Measurements from ENCODE around the gene SEMA5B. TPM values are rescaled to one million over a fixed set of nuclear protein-coding genes. Genes with fewer than 3 reads are reported as not detected.

SEMA5B gene
- polyA plus RNA-seq, 3 donors from 2014 or later, result not detected

- Mint-ChIP-seq H3K36me3 (no peaks in the 10 kb centered on the region), H3K9me3 (no peaks in the 10 kb centered on the region), H3K27ac (no peak overlapping the region), H3K4me3 (no peak overlapping the region), H3K4me1 (no peaks in the 10 kb centered on the region), H3K27me3 (ENCODE audit: low read depth in 3 of 3) (peaks cover 0 to 6% (median 4%) of the 10 kb centered on the region in 3 donors)
- DNase-seq, result no peak
These were observed 23.1 kb upstream of the SEMA5B start for GRCh38 chr3:123050666-123051065.

GRCh38 chr3:123048480-123049237 lies 21.1 kb upstream of the SEMA5B start:
- H3K36me3 Mint-ChIP-seq, result no peaks in the 10 kb centered on the region
- no peaks in the 10 kb centered on the region for H3K4me1 Mint-ChIP-seq
- H3K9me3 Mint-ChIP-seq, result no peaks in the 10 kb centered on the region
- H3K27ac Mint-ChIP-seq, result no peak overlapping the region
- DNase-seq, result no peak
- no peak overlapping the region for H3K4me3 Mint-ChIP-seq
- peaks cover 0 to 3% (median 2%) of the 10 kb centered on the region in 3 donors for H3K27me3 Mint-ChIP-seq (ENCODE audit: low read depth in 3 of 3)

- no peaks in the 10 kb centered on the region for H3K36me3 Mint-ChIP-seq
These were observed 19.4 kb upstream of the SEMA5B start for GRCh38 chr3:123047062-123047319.

GRCh38 chr3:123046262-123047061 lies 18.9 kb upstream of the SEMA5B start:
- Mint-ChIP-seq H3K4me1 (no peaks in the 10 kb centered on the region), H3K4me3 (no peak overlapping the region), H3K27ac (no peak overlapping the region), H3K36me3 (no peaks in the 10 kb centered on the region), H3K9me3 (no peaks in the 10 kb centered on the region), H3K27me3 (ENCODE audit: low read depth in 3 of 3) (peaks cover 2 to 9% (median 5%) of the 10 kb centered on the region in 3 donors)
- DNase-seq, result no peak

More at GRCh38 chr3:123047062-123047319, 19.4 kb upstream of the SEMA5B start:
- Mint-ChIP-seq H3K4me1 (no peaks in the 10 kb centered on the region), H3K27me3 (ENCODE audit: low read depth in 3 of 3) (peaks cover 1 to 9% (median 2%) of the 10 kb centered on the region in 3 donors), H3K4me3 (no peak overlapping the region), H3K27ac (no peak overlapping the region), H3K9me3 (no peaks in the 10 kb centered on the region)
- no peak for DNase-seq

- Mint-ChIP-seq H3K4me3 (no peak overlapping the region), H3K4me1 (no peaks in the 10 kb centered on the region), H3K27me3 (ENCODE audit: low read depth in 3 of 3) (peaks cover 4 to 12% (median 5%) of the 10 kb centered on the region in 3 donors), H3K9me3 (no peaks in the 10 kb centered on the region), H3K27ac (no peak overlapping the region), H3K36me3 (no peaks in the 10 kb centered on the region)
- no peak for DNase-seq
These were observed 17.6 kb upstream of the SEMA5B start for GRCh38 chr3:123044981-123045763.

- no peak for DNase-seq
These were observed 14.8 kb upstream of the SEMA5B start for GRCh38 chr3:123042413-123042812.

GRCh38 chr3:123039178-123039577 lies 11.6 kb upstream of the SEMA5B start:
- Mint-ChIP-seq H3K4me1 (no peaks in the 10 kb centered on the region), H3K4me3 (no peak overlapping the region), H3K27ac (no peak overlapping the region), H3K27me3 (ENCODE audit: low read depth in 3 of 3) (peaks cover 7 to 22% (median 8%) of the 10 kb centered on the region in 3 donors), H3K36me3 (no peaks in the 10 kb centered on the region), H3K9me3 (no peaks in the 10 kb centered on the region)
- DNase-seq, result no peak

More at GRCh38 chr3:123042413-123042812, 14.8 kb upstream of the SEMA5B start:
- Mint-ChIP-seq H3K36me3 (no peaks in the 10 kb centered on the region), H3K27ac (no peak overlapping the region), H3K27me3 (ENCODE audit: low read depth in 3 of 3) (peaks cover 8 to 14% (median 8%) of the 10 kb centered on the region in 3 donors), H3K4me1 (no peaks in the 10 kb centered on the region), H3K9me3 (no peaks in the 10 kb centered on the region), H3K4me3 (no peak overlapping the region)

- Mint-ChIP-seq H3K27me3 (ENCODE audit: low read depth in 3 of 3) (peaks cover 7 to 20% (median 8%) of the 10 kb centered on the region in 3 donors), H3K4me1 (no peaks in the 10 kb centered on the region), H3K9me3 (no peaks in the 10 kb centered on the region), H3K27ac (no peak overlapping the region), H3K4me3 (no peak overlapping the region), H3K36me3 (no peaks in the 10 kb centered on the region)
- DNase-seq, result no peak
These were observed 11.2 kb upstream of the SEMA5B start for GRCh38 chr3:123038751-123039150.

GRCh38 chr3:123037015-123037375 lies 9.4 kb upstream of the SEMA5B start:
- DNase-seq, result no peak
- no peak overlapping the region for H3K27ac Mint-ChIP-seq
- no peaks in the 10 kb centered on the region for H3K9me3 Mint-ChIP-seq
- H3K4me3 Mint-ChIP-seq, result no peak overlapping the region
- no peaks in the 10 kb centered on the region for H3K36me3 Mint-ChIP-seq
- H3K27me3 Mint-ChIP-seq (ENCODE audit: low read depth in 3 of 3), result peaks cover 6 to 14% (median 7%) of the 10 kb centered on the region in 3 donors
- H3K4me1 Mint-ChIP-seq, result no peaks in the 10 kb centered on the region

- no peak for DNase-seq
- H3K27ac Mint-ChIP-seq, result no peak overlapping the region
- no peaks in the 10 kb centered on the region for H3K4me1 Mint-ChIP-seq
- no peaks in the 10 kb centered on the region for H3K9me3 Mint-ChIP-seq
- no peaks in the 10 kb centered on the region for H3K36me3 Mint-ChIP-seq
- no peak overlapping the region for H3K4me3 Mint-ChIP-seq
- peaks cover 3 to 14% (median 7%) of the 10 kb centered on the region in 3 donors for H3K27me3 Mint-ChIP-seq (ENCODE audit: low read depth in 3 of 3)
These were observed 8.9 kb upstream of the SEMA5B start for GRCh38 chr3:123036352-123037014.

GRCh38 chr3:123034996-123035395 lies 7.4 kb upstream of the SEMA5B start:
- DNase-seq, result no peak
- H3K27me3 Mint-ChIP-seq (ENCODE audit: low read depth in 3 of 3), result peaks cover 3 to 11% (median 6%) of the 10 kb centered on the region in 3 donors
- no peaks in the 10 kb centered on the region for H3K4me1 Mint-ChIP-seq
- H3K4me3 Mint-ChIP-seq, result no peak overlapping the region
- H3K36me3 Mint-ChIP-seq, result no peaks in the 10 kb centered on the region
- H3K9me3 Mint-ChIP-seq, result no peaks in the 10 kb centered on the region
- no peak overlapping the region for H3K27ac Mint-ChIP-seq

- H3K36me3 Mint-ChIP-seq, result no peaks in the 10 kb centered on the region
- DNase-seq, result no peak
- H3K4me1 Mint-ChIP-seq, result no peaks in the 10 kb centered on the region
- H3K4me3 Mint-ChIP-seq, result no peak overlapping the region
- H3K27me3 Mint-ChIP-seq (ENCODE audit: low read depth in 3 of 3), result peaks cover 4 to 14% (median 5%) of the 10 kb centered on the region in 3 donors
- no peak overlapping the region for H3K27ac Mint-ChIP-seq
- no peaks in the 10 kb centered on the region for H3K9me3 Mint-ChIP-seq
These were observed 6.6 kb upstream of the SEMA5B start for GRCh38 chr3:123034120-123034519.

- no peak overlapping the region for H3K4me3 Mint-ChIP-seq
- no peaks in the 10 kb centered on the region for H3K36me3 Mint-ChIP-seq
- H3K27me3 Mint-ChIP-seq (ENCODE audit: low read depth in 3 of 3), result peaks cover 10 to 24% (median 13%) of the 10 kb centered on the region in 3 donors
- DNase-seq, result no peak
- no peaks in the 10 kb centered on the region for H3K9me3 Mint-ChIP-seq
- H3K27ac Mint-ChIP-seq, result no peak overlapping the region
- H3K4me1 Mint-ChIP-seq, result peaks cover 8% of the 10 kb centered on the region in 2 donors
These were observed 4.5 kb upstream of the SEMA5B start for GRCh38 chr3:123032057-123032456.

Data from immature natural killer cell (primary cell).